GM12878 (cell line): ENCODE results near the gene MT1B. TPM values are rescaled to one million over a fixed set of nuclear protein-coding genes. Genes with fewer than 3 reads are reported as not detected.

Experiments
- ATAC-seq: fragments of 200-7000 bp; cut with Tn5 transposase; 3 replicates; pipeline ENCODE4 v1.9.1; 2020; ENCODE audit warnings: mild to moderate bottlenecking, moderate library complexity
- BruUV-seq: library from RNA; stranded (reverse); fragments of 400-500 nt; replicated peaks from 2 replicates; lab custom pipeline; 2021; lab: Mats Ljungman, UMichigan
- CTCF ChIA-PET: fragments of 300-600 bp; sonication (Branson Sonifier 250); formaldehyde crosslinking; extraction: SDS; loops from one replicate; lab custom pipeline; 2021; ENCODE audit warnings: inconsistent platforms; lab: Yijun Ruan, JAX
- POLR2A ChIA-PET: fragments of 350-600 bp; formaldehyde crosslinking; extraction: SDS; loops from one replicate; lab custom pipeline; 2021; ENCODE audit warnings: inconsistent platforms; lab: Charles Lee
- RAD21 ChIA-PET: fragments of 300-600 bp; sonication (Branson Sonifier 250); formaldehyde crosslinking; loops from one replicate; lab custom pipeline; 2023; ENCODE audit warnings: antibody characterized with exemption; ENCODE audit not compliant: unreplicated experiment; lab: Charles Lee
- SMC1A ChIA-PET: fragments of 300-600 bp; sonication (Branson Sonifier 250); formaldehyde crosslinking; loops from one replicate; lab custom pipeline; 2023; ENCODE audit not compliant: unreplicated experiment, uncharacterized antibody; lab: Charles Lee
- DNase-seq: peaks from one replicate; pipeline ENCODE4 v3.0.0-alpha.2; 2011; ENCODE audit warnings: low read depth, low spot score
- FAIRE-seq: peaks from 3 replicates; lab custom pipeline; 2011; peaks lifted over from hg19 to GRCh38; lab: Jason Lieb, UNC
- H2AFZ ChIP-seq: 2 replicates; pipeline ENCODE4 v1.6.0; 2011; ENCODE audit warnings: low read depth, low read length, control low read depth; ENCODE audit not compliant: control insufficient read depth
- H3K27ac ChIP-seq: 2 replicates; pipeline ENCODE4 v1.5.1; 2011; ENCODE audit warnings: control low read depth; ENCODE audit not compliant: control insufficient read depth, insufficient read depth
- H3K27me3 ChIP-seq, 2 experiments: replicated peaks in 1 of 2; 2 replicates each; pipeline versions ENCODE4 v1.6.0 to v1.6.1; 2011; ENCODE audit warnings: low read length in 1 of 2; ENCODE audit not compliant: control insufficient read depth in 2 of 2, insufficient read depth in 2 of 2
- H3K36me3 ChIP-seq, 2 experiments: 2 replicates each; pipeline ENCODE4 v1.5.1; 2011; ENCODE audit warnings: low read length in 1 of 2; ENCODE audit not compliant: control insufficient read depth in 2 of 2, insufficient read depth in 2 of 2
- H3K4me1 ChIP-seq: 2 replicates; pipeline ENCODE4 v1.6.1; 2011; ENCODE audit warnings: mild to moderate bottlenecking, low read length, moderate library complexity, mixed read lengths; ENCODE audit not compliant: control insufficient read depth, insufficient read depth
- H3K4me2 ChIP-seq: 2 replicates; pipeline ENCODE4 v1.6.0; 2011; ENCODE audit warnings: control low read depth; ENCODE audit not compliant: control insufficient read depth, insufficient read depth
- H3K4me3 ChIP-seq: fragments of 200-600 bp; sonication (generic); 2 replicates; pipeline ENCODE4 v1.5.1; 2016
- H3K79me2 ChIP-seq: 2 replicates; pipeline ENCODE4 v1.6.0; 2011; ENCODE audit warnings: low read length; ENCODE audit not compliant: control insufficient read depth, insufficient read depth
- H3K9ac ChIP-seq: 2 replicates; pipeline ENCODE4 v1.8.0; 2011; ENCODE audit warnings: low read length, control low read depth, mixed read lengths; ENCODE audit not compliant: control insufficient read depth, insufficient read depth
- H3K9me3 ChIP-seq: replicated peaks from 3 replicates; pipeline ENCODE4 v1.5.1; 2011; ENCODE audit warnings: mild to moderate bottlenecking, low read length; ENCODE audit not compliant: control insufficient read depth, insufficient read depth
- H4K20me1 ChIP-seq: 2 replicates; pipeline ENCODE4 v1.6.0; 2011; ENCODE audit not compliant: control insufficient read depth, insufficient read depth
- ATF2 ChIP-seq: IDR thresholded peaks from 2 replicates; pipeline ENCODE4 v1.6.1; 2012; ENCODE audit warnings: low read length, inconsistent platforms
- ATF7 ChIP-seq: fragments of 450-650 bp; IDR thresholded peaks from 2 replicates; pipeline ENCODE4 v1.6.1; 2016; ENCODE audit warnings: low read depth, mild to moderate bottlenecking
- CREM ChIP-seq: IDR thresholded peaks from 2 replicates; pipeline ENCODE4 v1.6.1; 2014; ENCODE audit warnings: antibody characterized with exemption, low read depth
- DPF2 ChIP-seq: fragments of 450-650 bp; IDR thresholded peaks from 2 replicates; pipeline ENCODE4 v1.6.1; 2017; ENCODE audit warnings: mild to moderate bottlenecking
- EP300 ChIP-seq, 2 experiments: fragments of 150-350 bp in 1 of 2; IDR thresholded peaks; 2 replicates each; pipeline ENCODE4 v1.6.1; 2011 to 2012; ENCODE audit warnings: low read depth in 2 of 2, low read length in 2 of 2, borderline replicate concordance in 1 of 2, improper control_type of control experiment in 1 of 2, inconsistent platforms in 1 of 2; ENCODE audit not compliant: control insufficient read depth in 1 of 2
- ESRRA ChIP-seq: IDR thresholded peaks from 2 replicates; pipeline ENCODE4 v1.6.1; 2012; ENCODE audit warnings: mild to moderate bottlenecking, low read length, improper control_type of control experiment
- FOXK2 ChIP-seq: fragments of 450-650 bp; IDR thresholded peaks from 2 replicates; pipeline ENCODE4 v1.6.1; 2017; ENCODE audit warnings: mild to moderate bottlenecking, moderate library complexity
- FOXM1 ChIP-seq: IDR thresholded peaks from 2 replicates; pipeline ENCODE4 v1.6.1; 2012; ENCODE audit warnings: low read depth, mild to moderate bottlenecking, inconsistent platforms, low read length, moderate library complexity
- JUND ChIP-seq: IDR thresholded peaks from 2 replicates; pipeline ENCODE4 v1.6.1; 2012; ENCODE audit warnings: low read depth, mild to moderate bottlenecking, low read length, improper control_type of control experiment, moderate library complexity
- MAX ChIP-seq: IDR thresholded peaks from 2 replicates; pipeline ENCODE4 v1.6.1; 2012; ENCODE audit warnings: low read depth, low read length, improper control_type of control experiment
- MTA3 ChIP-seq: IDR thresholded peaks from 2 replicates; pipeline ENCODE4 v1.6.1; 2012; ENCODE audit warnings: low read length, inconsistent platforms, borderline replicate concordance
- POLR2AphosphoS2 ChIP-seq: IDR thresholded peaks from 2 replicates; pipeline ENCODE4 v1.6.1; 2011; ENCODE audit warnings: low read depth, mild to moderate bottlenecking, low read length, improper control_type of control experiment, moderate library complexity
- RUNX3 ChIP-seq: IDR thresholded peaks from 2 replicates; pipeline ENCODE4 v1.6.1; 2012; ENCODE audit warnings: low read length, inconsistent platforms
- SUZ12 ChIP-seq: fragments of 200-600 bp; sonication (generic); IDR thresholded peaks from one replicate; pipeline ENCODE4 v1.6.1; 2018; ENCODE audit warnings: antibody characterized with exemption, mild to moderate bottlenecking; ENCODE audit not compliant: unreplicated experiment
- TCF3 ChIP-seq: IDR thresholded peaks from 2 replicates; pipeline ENCODE4 v1.6.1; 2012; ENCODE audit warnings: low read depth, mild to moderate bottlenecking, low read length, borderline replicate concordance; ENCODE audit not compliant: insufficient read depth
- ZBED1 ChIP-seq: IDR thresholded peaks from 2 replicates; pipeline ENCODE4 v1.6.1; 2016; ENCODE audit warnings: borderline replicate concordance
- ZNF217 ChIP-seq: fragments of 450-650 bp; IDR thresholded peaks from 2 replicates; pipeline ENCODE4 v1.6.1; 2017; ENCODE audit warnings: antibody characterized with exemption, mild to moderate bottlenecking
- WGBS: methylation state at CpG from one replicate; pipeline ENCODE4 v1.1.6; 2016; ENCODE audit warnings: low lambda C conversion rate; ENCODE audit not compliant: insufficient replicate concordance, insufficient coverage; ENCODE audit errors: missing lambda C conversion rate; 5-methylcytosine and 5-hydroxymethylcytosine counted together
- in situ Hi-C: fragments of 300-500 bp; cut with MboI; formaldehyde crosslinking; loops from 9 replicates; pipeline ENCODE4 v1.14.3; 2018; ENCODE audit warnings: mixed read lengths
- intact Hi-C: fragments of 100-400 bp; cut with micrococcal nuclease; formaldehyde crosslinking; loops from one replicate; pipeline ENCODE4 v1.14.2; 2022; ENCODE audit not compliant: unreplicated experiment
- polyA plus RNA-seq, 11 experiments: library from polyadenylated mRNA; depleted of rRNA in 4 of 11; unstranded in 6 of 11; stranded (reverse) in 5 of 11; fragments of >200 nt; fragmentation: Nextera tagmentation in 4 of 11; fragmentation: Illumina TruSeq in 1 of 11; extraction: Ambion mirVana in 4 of 11; extraction: Trizol in 1 of 11; gene quantifications; 1 replicate in 1 of 11; 2 replicates in 10 of 11; pipeline versions ENCODE4 v1.2.1 to v1.2.3, GENCODE V29; 2011 to 2016; ENCODE audit warnings: inconsistent platforms in 2 of 11, missing spikeins in 2 of 11, low read depth in 1 of 11
- total RNA-seq, 4 experiments: library from RNA; depleted of rRNA in 3 of 4; stranded (reverse); fragments of >200 nt in 3 of 4; fragmentation: Illumina TruSeq in 1 of 4; extraction: Trizol in 1 of 4; gene quantifications; 2 replicates each; pipeline versions ENCODE4 v1.2.1 to v1.2.3, GENCODE V29; 2013 to 2021
- TF ChIP-seq, protein P1 (sequence below): fragments of 450-650 bp; IDR thresholded peaks from 2 replicates; pipeline ENCODE4 v1.6.1; 2017; ENCODE audit warnings: antibody characterized with exemption, mild to moderate bottlenecking, moderate library complexity

The MT1B gene
- total and polyA plus RNA-seq, 10 of the 15 experiments (the other 5 are each of a cell fraction or from before 2014, with no cell fraction given) = not detected

DNA sequence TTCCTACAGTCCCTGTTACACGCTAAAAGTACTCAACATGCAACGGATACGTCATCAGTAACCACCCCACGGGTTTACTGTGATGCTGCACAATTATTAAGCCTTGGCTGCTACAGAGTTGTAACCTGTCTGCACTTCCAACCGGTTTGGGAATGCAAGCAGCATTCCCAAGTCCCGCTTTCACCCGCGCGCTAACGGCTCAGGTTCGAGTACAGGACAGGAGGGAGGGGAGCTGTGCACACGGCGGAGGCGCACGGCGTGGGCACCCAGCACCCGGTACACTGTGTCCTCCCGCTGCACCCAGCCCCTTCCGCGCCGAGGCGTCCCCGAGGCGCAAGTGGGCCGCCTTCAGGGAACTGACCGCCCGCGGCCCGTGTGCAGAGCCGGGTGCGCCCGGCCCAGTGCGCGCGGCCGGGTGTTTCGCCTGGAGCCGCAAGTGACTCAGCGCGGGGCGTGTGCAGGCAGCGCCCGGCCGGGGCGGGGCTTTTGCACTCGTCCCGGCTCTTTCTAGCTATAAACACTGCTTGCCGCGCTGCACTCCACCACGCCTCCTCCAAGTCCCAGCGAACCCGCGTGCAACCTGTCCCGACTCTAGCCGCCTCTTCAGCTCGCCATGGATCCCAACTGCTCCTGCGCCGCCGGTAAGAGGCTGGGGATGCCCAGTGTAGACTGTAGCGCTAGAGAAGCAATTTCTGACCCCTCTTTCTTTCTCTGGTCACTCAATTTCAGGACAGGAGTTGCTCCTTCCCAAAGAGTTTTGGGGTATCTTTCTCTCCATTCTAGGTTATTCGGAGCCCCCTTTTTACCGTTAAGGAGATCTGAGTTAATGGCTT lies 43.4 kb upstream of the MT1B start, which contains the start of gene MT2A:
MT2A (plus strand) TSS at position 542 of the 833 bp plus-strand sequence; CDS start at position 614, 72 bp downstream.
- peak within 1 kb of the TSS; percentile 70 for H3K4me3 ChIP-seq
- ChIA-PET SMC1A (no interaction called here), CTCF (interaction anchor here (0.6 to 10.0 kb wide), 5 partner anchors 15 to 94 kb away, joined by 3 to 77 read pairs (median 3); partner anchors contain the start of gene MT1E), RAD21 (interaction anchor here (0.6 to 4.6 kb wide), 7 partner anchors 16 to 303 kb away, joined by 3 to 23 read pairs (median 5); partner anchors contain the start of gene MT1E), POLR2A (interaction anchor here (1.2 to 1.7 kb wide), 2 partner anchors 17 to 22 kb away, joined by 3 to 6 read pairs; partner anchors contain the start of gene MT1E)
- H3K9ac ChIP-seq = peak within 1 kb of the TSS; percentile 21; the same call in 1 of the 2 replicates
- DNase-seq (no peak), FAIRE-seq (no peak), ATAC-seq (peak; percentile 93)
- peak within 1 kb of the TSS; percentile 82 for H3K4me2 ChIP-seq
- peaks cover 25% of the 10 kb centered on the region for H3K4me1 ChIP-seq
- in situ Hi-C loops = no loop called here
- H3K27ac ChIP-seq = no peak within 1 kb of the TSS
- H3K9me3 ChIP-seq = no peaks in the 10 kb centered on the region
- WGBS = 13% methylated on average over 58 of the region's 62 CpGs
- H4K20me1 ChIP-seq = no peaks in the 10 kb centered on the region
- no peaks in the 10 kb centered on the region for H3K36me3 ChIP-seq
- BruUV-seq = no TSS peak
- H3K79me2 ChIP-seq = no peaks in the 10 kb centered on the region
- H3K27me3 ChIP-seq = no peaks in the 10 kb centered on the region; a peak in 1 of 4 replicates
- intact Hi-C loops = loop anchor here (1.0 kb wide), 1 partner anchor 22 kb away; no protein-coding TSS in a partner anchor
- H2AFZ ChIP-seq = peak within 1 kb of the TSS; percentile 82
- TF ChIP-seq RUNX3 = peak; percentile 46; the same call in 1 of the 2 replicates
- no peak for TF ChIP-seq SUZ12
- TF ChIP-seq TCF3 = 0 out of 2 replicates have a peak, but pooled peaks have one; percentile 18
- TF ChIP-seq MAX = peak; percentile 77; the same call in 1 of the 2 replicates
- no peak for TF ChIP-seq ATF7
- peak; percentile 67; the same call in 1 of the 2 replicates for TF ChIP-seq ESRRA
- TF ChIP-seq, protein P1, sequence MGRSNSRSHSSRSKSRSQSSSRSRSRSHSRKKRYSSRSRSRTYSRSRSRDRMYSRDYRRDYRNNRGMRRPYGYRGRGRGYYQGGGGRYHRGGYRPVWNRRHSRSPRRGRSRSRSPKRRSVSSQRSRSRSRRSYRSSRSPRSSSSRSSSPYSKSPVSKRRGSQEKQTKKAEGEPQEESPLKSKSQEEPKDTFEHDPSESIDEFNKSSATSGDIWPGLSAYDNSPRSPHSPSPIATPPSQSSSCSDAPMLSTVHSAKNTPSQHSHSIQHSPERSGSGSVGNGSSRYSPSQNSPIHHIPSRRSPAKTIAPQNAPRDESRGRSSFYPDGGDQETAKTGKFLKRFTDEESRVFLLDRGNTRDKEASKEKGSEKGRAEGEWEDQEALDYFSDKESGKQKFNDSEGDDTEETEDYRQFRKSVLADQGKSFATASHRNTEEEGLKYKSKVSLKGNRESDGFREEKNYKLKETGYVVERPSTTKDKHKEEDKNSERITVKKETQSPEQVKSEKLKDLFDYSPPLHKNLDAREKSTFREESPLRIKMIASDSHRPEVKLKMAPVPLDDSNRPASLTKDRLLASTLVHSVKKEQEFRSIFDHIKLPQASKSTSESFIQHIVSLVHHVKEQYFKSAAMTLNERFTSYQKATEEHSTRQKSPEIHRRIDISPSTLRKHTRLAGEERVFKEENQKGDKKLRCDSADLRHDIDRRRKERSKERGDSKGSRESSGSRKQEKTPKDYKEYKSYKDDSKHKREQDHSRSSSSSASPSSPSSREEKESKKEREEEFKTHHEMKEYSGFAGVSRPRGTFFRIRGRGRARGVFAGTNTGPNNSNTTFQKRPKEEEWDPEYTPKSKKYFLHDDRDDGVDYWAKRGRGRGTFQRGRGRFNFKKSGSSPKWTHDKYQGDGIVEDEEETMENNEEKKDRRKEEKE = no peak
- no peak for TF ChIP-seq FOXM1
- peak; percentile 77; the same call in 1 of the 2 replicates for TF ChIP-seq ZNF217
- no peak for TF ChIP-seq ATF2
- TF ChIP-seq FOXK2 = peak; percentile 28; the same call in 1 of the 2 replicates
- no peak for TF ChIP-seq MTA3
- TF ChIP-seq CREM = peak; percentile 38; the same call in 1 of the 2 replicates
- TF ChIP-seq EP300 (IDR thresholded peaks at IDR 0.05; ENCODE audit: borderline replicate concordance in 1 of 2, control insufficient read depth in 1 of 2, low read depth in 2 of 2, low read length in 2 of 2) = no peak
- peak; percentile 81 for TF ChIP-seq DPF2
- 0 out of 2 replicates have a peak, but pooled peaks have one; percentile 32 for TF ChIP-seq JUND
- TF ChIP-seq POLR2AphosphoS2 = no peak
- TF ChIP-seq ZBED1 = no peak
